ENCODE measurements around the gene SSUH2.

Gene SSUH2

GRCh38 chr3:8635631-8636030, 9.0 kb downstream of the SSUH2 start:
- H3K36me3 ChIP-seq (ENCODE audit: control insufficient read depth in 1 of 2, insufficient read depth in 2 of 2, low read length in 2 of 2) = no peaks in the 10 kb centered on the region
- H3K23ac ChIP-seq (ENCODE audit: low read length) = no peak overlapping the region
- no peaks in the 10 kb centered on the region for H3K4me1 ChIP-seq (ENCODE audit: control insufficient read depth in 1 of 2, insufficient read depth in 2 of 2, low read length in 2 of 2)
- H3K79me1 ChIP-seq (ENCODE audit: low read length) = no peaks in the 10 kb centered on the region
- no peak overlapping the region for H2BK120ac ChIP-seq (ENCODE audit: insufficient read depth, low read length, poor library complexity)
- no peak overlapping the region for H3K14ac ChIP-seq (ENCODE audit: low read length)
- no peak overlapping the region for H4K8ac ChIP-seq (ENCODE audit: low read depth, low read length)
- H3K18ac ChIP-seq (ENCODE audit: low read length) = no peak overlapping the region
- H3K79me2 ChIP-seq (ENCODE audit: control insufficient read depth, insufficient read depth, low read length, poor library complexity) = no peaks in the 10 kb centered on the region
- H3K4me2 ChIP-seq (ENCODE audit: low read length) = no peak overlapping the region
- H2BK5ac ChIP-seq (ENCODE audit: low read depth, low read length, poor library complexity) = no peak overlapping the region
- no peak overlapping the region for H3K4ac ChIP-seq (ENCODE audit: low read depth, low read length)
- H2AK5ac ChIP-seq (ENCODE audit: low read length) = no peak overlapping the region
- WGBS (ENCODE audit: extremely low coverage, insufficient coverage, insufficient read length) = no CpG with 5 or more reads among the region's 7 CpGs
- no peak overlapping the region for H2BK12ac ChIP-seq (ENCODE audit: low read length)
- no peaks in the 10 kb centered on the region for H3K9me3 ChIP-seq (ENCODE audit: insufficient read depth, low read depth, low read length)
- no peak overlapping the region for H4K12ac ChIP-seq (ENCODE audit: low read depth, low read length)
- H3K9ac ChIP-seq (ENCODE audit: low read length) = no peak overlapping the region
- no peak overlapping the region for H3K4me3 ChIP-seq (ENCODE audit: low read depth, low read length)
- H3K27me3 ChIP-seq (ENCODE audit: insufficient read depth, low read length) = no peaks in the 10 kb centered on the region
- no peak overlapping the region for H2AFZ ChIP-seq (ENCODE audit: insufficient read depth, low read length, poor library complexity)
- no peak for DNase-seq
- no peak overlapping the region for H4K91ac ChIP-seq (ENCODE audit: low read depth, low read length)
- H3K27ac ChIP-seq (ENCODE audit: low read depth, low read length) = no peak overlapping the region

- Histone ChIP-seq H4K8ac (ENCODE audit: low read depth, low read length) (no peak overlapping the region), H3K23ac (ENCODE audit: low read length) (no peak overlapping the region), H3K79me2 (ENCODE audit: control insufficient read depth, insufficient read depth, low read length, poor library complexity) (no peaks in the 10 kb centered on the region), H3K27me3 (ENCODE audit: insufficient read depth, low read length) (no peaks in the 10 kb centered on the region), H2BK12ac (ENCODE audit: low read length) (no peak overlapping the region), H4K12ac (ENCODE audit: low read depth, low read length) (no peak overlapping the region), H4K91ac (ENCODE audit: low read depth, low read length) (no peak overlapping the region), H3K79me1 (ENCODE audit: low read length) (no peaks in the 10 kb centered on the region), H3K4me2 (ENCODE audit: low read length) (no peak overlapping the region), H3K4ac (ENCODE audit: low read depth, low read length) (no peak overlapping the region), H3K36me3 (ENCODE audit: control insufficient read depth in 1 of 2, insufficient read depth in 2 of 2, low read length in 2 of 2) (no peaks in the 10 kb centered on the region), H3K4me3 (ENCODE audit: low read depth, low read length) (no peak overlapping the region), H3K27ac (ENCODE audit: low read depth, low read length) (no peak overlapping the region), H2AK5ac (ENCODE audit: low read length) (no peak overlapping the region), H2BK5ac (ENCODE audit: low read depth, low read length, poor library complexity) (no peak overlapping the region), H2BK120ac (ENCODE audit: insufficient read depth, low read length, poor library complexity) (no peak overlapping the region), H3K18ac (ENCODE audit: low read length) (no peak overlapping the region), H2AFZ (ENCODE audit: insufficient read depth, low read length, poor library complexity) (no peak overlapping the region), H3K9ac (ENCODE audit: low read length) (no peak overlapping the region), H3K9me3 (ENCODE audit: insufficient read depth, low read depth, low read length) (no peaks in the 10 kb centered on the region), H3K14ac (ENCODE audit: low read length) (no peak overlapping the region), H3K4me1 (ENCODE audit: control insufficient read depth in 1 of 2, insufficient read depth in 2 of 2, low read length in 2 of 2) (no peaks in the 10 kb centered on the region)
- no CpG with 5 or more reads among the region's 2 CpGs for WGBS (ENCODE audit: extremely low coverage, insufficient coverage, insufficient read length)
- DNase-seq = no peak
Measured at GRCh38 chr3:8635125-8635524, 9.5 kb downstream of the SSUH2 start.

- H3K36me3 ChIP-seq (ENCODE audit: control insufficient read depth in 1 of 2, insufficient read depth in 2 of 2, low read length in 2 of 2) = no peaks in the 10 kb centered on the region
- no peak overlapping the region for H4K8ac ChIP-seq (ENCODE audit: low read depth, low read length)
- no peak overlapping the region for H2BK5ac ChIP-seq (ENCODE audit: low read depth, low read length, poor library complexity)
- H4K12ac ChIP-seq (ENCODE audit: low read depth, low read length) = no peak overlapping the region
- H3K27me3 ChIP-seq (ENCODE audit: insufficient read depth, low read length) = no peaks in the 10 kb centered on the region
- H2AK5ac ChIP-seq (ENCODE audit: low read length) = no peak overlapping the region
- no peak overlapping the region for H3K14ac ChIP-seq (ENCODE audit: low read length)
- no peaks in the 10 kb centered on the region for H3K9me3 ChIP-seq (ENCODE audit: insufficient read depth, low read depth, low read length)
- H3K79me1 ChIP-seq (ENCODE audit: low read length) = no peaks in the 10 kb centered on the region
- H3K9ac ChIP-seq (ENCODE audit: low read length) = no peak overlapping the region
- H3K4ac ChIP-seq (ENCODE audit: low read depth, low read length) = no peak overlapping the region
- H3K4me1 ChIP-seq (ENCODE audit: control insufficient read depth in 1 of 2, insufficient read depth in 2 of 2, low read length in 2 of 2) = no peaks in the 10 kb centered on the region
- no peaks in the 10 kb centered on the region for H3K79me2 ChIP-seq (ENCODE audit: control insufficient read depth, insufficient read depth, low read length, poor library complexity)
- no peak overlapping the region for H3K18ac ChIP-seq (ENCODE audit: low read length)
- H3K23ac ChIP-seq (ENCODE audit: low read length) = no peak overlapping the region
- no peak overlapping the region for H2BK12ac ChIP-seq (ENCODE audit: low read length)
- no peak overlapping the region for H2AFZ ChIP-seq (ENCODE audit: insufficient read depth, low read length, poor library complexity)
- H4K91ac ChIP-seq (ENCODE audit: low read depth, low read length) = no peak overlapping the region
- no peak overlapping the region for H3K4me2 ChIP-seq (ENCODE audit: low read length)
- no peak overlapping the region for H3K4me3 ChIP-seq (ENCODE audit: low read depth, low read length)
- WGBS (ENCODE audit: extremely low coverage, insufficient coverage, insufficient read length) = no CpG with 5 or more reads among the region's 7 CpGs
- H3K27ac ChIP-seq (ENCODE audit: low read depth, low read length) = no peak overlapping the region
- H2BK120ac ChIP-seq (ENCODE audit: insufficient read depth, low read length, poor library complexity) = no peak overlapping the region
- DNase-seq = no peak
Measured at GRCh38 chr3:8632402-8633237, 12.0 kb downstream of the SSUH2 start.

- no CpG with 5 or more reads among the region's 4 CpGs for WGBS (ENCODE audit: extremely low coverage, insufficient coverage, insufficient read length)
Measured at GRCh38 chr3:8631661-8632060, 12.9 kb downstream of the SSUH2 start.

More at GRCh38 chr3:8631661-8632060, 12.9 kb downstream of the SSUH2 start:
- Histone ChIP-seq H2BK5ac (ENCODE audit: low read depth, low read length, poor library complexity) (no peak overlapping the region), H4K12ac (ENCODE audit: low read depth, low read length) (no peak overlapping the region), H3K27ac (ENCODE audit: low read depth, low read length) (no peak overlapping the region), H2AFZ (ENCODE audit: insufficient read depth, low read length, poor library complexity) (no peak overlapping the region), H3K4ac (ENCODE audit: low read depth, low read length) (no peak overlapping the region), H3K79me2 (ENCODE audit: control insufficient read depth, insufficient read depth, low read length, poor library complexity) (no peaks in the 10 kb centered on the region), H3K9me3 (ENCODE audit: insufficient read depth, low read depth, low read length) (no peaks in the 10 kb centered on the region), H4K91ac (ENCODE audit: low read depth, low read length) (no peak overlapping the region), H3K79me1 (ENCODE audit: low read length) (no peaks in the 10 kb centered on the region), H3K23ac (ENCODE audit: low read length) (no peak overlapping the region), H3K9ac (ENCODE audit: low read length) (no peak overlapping the region), H3K36me3 (ENCODE audit: control insufficient read depth in 1 of 2, insufficient read depth in 2 of 2, low read length in 2 of 2) (no peaks in the 10 kb centered on the region), H3K4me3 (ENCODE audit: low read depth, low read length) (no peak overlapping the region), H2BK12ac (ENCODE audit: low read length) (no peak overlapping the region), H3K14ac (ENCODE audit: low read length) (no peak overlapping the region), H3K27me3 (ENCODE audit: insufficient read depth, low read length) (no peaks in the 10 kb centered on the region), H3K4me1 (ENCODE audit: control insufficient read depth in 1 of 2, insufficient read depth in 2 of 2, low read length in 2 of 2) (no peaks in the 10 kb centered on the region), H2BK120ac (ENCODE audit: insufficient read depth, low read length, poor library complexity) (no peak overlapping the region), H3K18ac (ENCODE audit: low read length) (no peak overlapping the region), H4K8ac (ENCODE audit: low read depth, low read length) (no peak overlapping the region), H3K4me2 (ENCODE audit: low read length) (no peak overlapping the region), H2AK5ac (ENCODE audit: low read length) (no peak overlapping the region)
- DNase-seq = no peak
